AG09319 (cell line): ENCODE results near the gene MSL2.
"Not testable (repeated sequence)": the region's sequence is repeated elsewhere in the genome, so short reads cannot be mapped to it uniquely, and the experiment has no call there.

Experiments used
- DNase-seq: peaks from one replicate; pipeline ENCODE4 v3.0.0-alpha.2; 2010; ENCODE audit warnings: low read depth; ENCODE audit errors: extremely low read depth
- TF ChIP-seq, protein P1 (sequence below): IDR thresholded peaks from 2 replicates; pipeline ENCODE4 v1.5.1; 2011; ENCODE audit warnings: low read depth, mild to moderate bottlenecking, inconsistent platforms, low read length, moderate library complexity

MSL2 gene

GRCh38 chr3:136196401-136197158, 445 bp upstream of the MSL2 start:
- TF ChIP-seq, protein P1, sequence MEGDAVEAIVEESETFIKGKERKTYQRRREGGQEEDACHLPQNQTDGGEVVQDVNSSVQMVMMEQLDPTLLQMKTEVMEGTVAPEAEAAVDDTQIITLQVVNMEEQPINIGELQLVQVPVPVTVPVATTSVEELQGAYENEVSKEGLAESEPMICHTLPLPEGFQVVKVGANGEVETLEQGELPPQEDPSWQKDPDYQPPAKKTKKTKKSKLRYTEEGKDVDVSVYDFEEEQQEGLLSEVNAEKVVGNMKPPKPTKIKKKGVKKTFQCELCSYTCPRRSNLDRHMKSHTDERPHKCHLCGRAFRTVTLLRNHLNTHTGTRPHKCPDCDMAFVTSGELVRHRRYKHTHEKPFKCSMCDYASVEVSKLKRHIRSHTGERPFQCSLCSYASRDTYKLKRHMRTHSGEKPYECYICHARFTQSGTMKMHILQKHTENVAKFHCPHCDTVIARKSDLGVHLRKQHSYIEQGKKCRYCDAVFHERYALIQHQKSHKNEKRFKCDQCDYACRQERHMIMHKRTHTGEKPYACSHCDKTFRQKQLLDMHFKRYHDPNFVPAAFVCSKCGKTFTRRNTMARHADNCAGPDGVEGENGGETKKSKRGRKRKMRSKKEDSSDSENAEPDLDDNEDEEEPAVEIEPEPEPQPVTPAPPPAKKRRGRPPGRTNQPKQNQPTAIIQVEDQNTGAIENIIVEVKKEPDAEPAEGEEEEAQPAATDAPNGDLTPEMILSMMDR = no peak; the same call in none of the 2 replicates

GRCh38 chr3:136195258-136196063, 674 bp downstream of the MSL2 start:
- DNase-seq = no peak
- TF ChIP-seq, protein P1 = no peak

More at GRCh38 chr3:136196401-136197158, 445 bp upstream of the MSL2 start:
- peak; percentile 100 for DNase-seq

GRCh38 chr3:136194409-136195257, 1.5 kb downstream of the MSL2 start:
- no peak for DNase-seq
- TF ChIP-seq, protein P1 = no peak

DNA sequence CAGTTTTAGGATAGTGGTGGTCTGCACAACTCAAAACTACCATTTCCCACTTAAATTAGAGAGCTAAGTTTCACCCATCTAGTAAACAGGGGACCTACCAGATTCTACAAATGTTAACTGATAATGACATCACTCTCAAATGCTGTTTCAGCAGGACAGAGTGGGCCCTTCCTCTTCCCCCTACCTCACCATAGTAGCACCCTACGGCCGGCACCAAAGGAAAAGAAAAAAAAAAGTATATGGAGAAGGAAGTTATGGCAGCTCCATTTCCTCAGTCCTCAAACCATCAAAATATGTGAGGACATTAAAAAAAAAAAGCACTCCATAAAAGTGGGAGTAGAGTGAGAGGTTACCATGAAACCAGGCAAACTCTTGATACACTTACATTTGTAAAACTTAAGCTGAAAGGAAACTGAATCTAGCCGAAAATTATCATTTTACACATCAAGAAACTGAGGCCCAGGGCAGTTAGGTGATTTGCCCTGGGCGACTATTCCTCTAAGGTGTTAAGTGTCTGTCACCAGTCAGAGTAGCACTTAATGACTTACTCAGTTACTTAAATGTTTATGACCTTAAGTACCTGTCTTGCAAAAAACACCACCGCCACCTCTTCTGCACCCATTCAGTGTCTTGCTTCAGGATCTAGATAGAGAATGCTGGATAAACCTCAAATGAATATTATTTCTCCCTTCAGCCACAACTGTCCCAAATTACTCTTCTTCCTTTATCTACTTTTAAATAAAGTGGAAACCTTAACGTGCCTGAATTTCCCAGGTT, 2.7 kb downstream of the MSL2 start:
- DNase-seq = no peak
- TF ChIP-seq, protein P1 = no peak

DNA sequence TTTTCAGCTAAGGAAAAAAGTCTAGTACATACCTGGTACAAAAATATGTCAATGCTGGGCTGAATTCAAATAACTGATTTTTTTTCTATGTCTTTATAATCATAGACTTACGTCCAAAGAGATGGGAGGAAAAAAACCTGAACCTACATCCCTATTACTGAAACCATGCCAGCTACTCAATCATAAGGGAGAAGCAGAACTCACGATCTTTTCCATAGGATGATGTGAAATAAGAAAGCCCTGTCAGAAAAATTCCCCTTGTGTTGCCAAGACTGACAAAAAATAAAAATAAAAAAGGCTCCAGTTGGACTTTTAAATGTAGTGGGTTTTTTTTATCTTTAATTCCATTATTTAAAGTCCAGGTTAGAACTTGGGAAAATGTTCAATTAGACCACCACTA, 3.3 kb downstream of the MSL2 start:
- DNase-seq = no peak

DNA sequence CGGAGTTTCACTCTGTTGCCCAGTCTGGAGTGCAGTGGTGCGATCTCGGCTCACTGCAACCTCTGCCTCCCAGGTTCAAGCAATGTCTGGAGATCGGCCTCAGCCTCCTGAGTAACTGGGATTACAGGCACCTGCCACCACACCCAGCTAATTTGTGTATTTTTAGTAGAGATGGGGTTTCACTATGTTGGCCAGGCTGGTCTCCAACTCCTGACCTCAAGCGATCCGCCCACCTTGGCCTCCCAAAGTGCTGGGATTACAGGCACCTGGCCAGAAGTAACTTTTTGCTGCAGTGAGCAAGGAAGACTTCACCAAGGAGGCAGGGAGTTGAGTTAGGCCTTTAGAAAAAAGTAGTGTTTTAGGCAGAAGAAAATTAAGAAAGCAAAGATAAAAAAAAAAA, 3.9 kb downstream of the MSL2 start:
- not testable (repeated sequence) for DNase-seq

More for the DNA sequence above, 3.3 kb downstream of the MSL2 start:
- TF ChIP-seq, protein P1 = no peak
